NCI-H1436 treated with DMSO at 0.1 percent for 48 hours (cell line): ENCODE measurements around the gene POLE2.
A peak's percentile ranks its signal among the peaks of the same experiment; 100 is the strongest.
"Not testable (repeated sequence)": the region's sequence is repeated elsewhere in the genome, so short reads cannot be mapped to it uniquely, and the experiment has no call there.

Experiments used
- DNase-seq: peaks from one replicate; lab custom pipeline; 2025; lab: John Stamatoyannopoulos, UW

The POLE2 gene

DNA sequence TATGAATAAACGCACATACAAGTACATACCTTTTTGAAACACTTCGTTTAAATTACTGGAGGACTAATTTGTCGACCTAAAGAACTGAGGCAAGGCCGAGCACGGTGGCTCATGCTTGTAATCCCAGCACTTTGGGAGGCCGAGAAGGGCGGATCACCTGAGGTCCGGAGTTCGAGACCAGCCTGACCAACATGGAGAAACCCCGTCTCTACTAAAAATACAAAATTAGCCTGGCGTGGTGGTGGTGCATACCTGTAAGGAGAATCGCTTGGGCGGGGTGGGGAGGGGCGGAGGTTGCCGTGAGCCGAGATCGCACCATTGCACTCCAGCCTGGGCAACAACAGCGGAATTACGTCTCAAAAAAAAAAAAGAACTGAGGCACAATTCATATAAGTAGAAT is 68.7 kb downstream of the POLE2 start:
- DNase-seq: not testable (repeated sequence)

DNA sequence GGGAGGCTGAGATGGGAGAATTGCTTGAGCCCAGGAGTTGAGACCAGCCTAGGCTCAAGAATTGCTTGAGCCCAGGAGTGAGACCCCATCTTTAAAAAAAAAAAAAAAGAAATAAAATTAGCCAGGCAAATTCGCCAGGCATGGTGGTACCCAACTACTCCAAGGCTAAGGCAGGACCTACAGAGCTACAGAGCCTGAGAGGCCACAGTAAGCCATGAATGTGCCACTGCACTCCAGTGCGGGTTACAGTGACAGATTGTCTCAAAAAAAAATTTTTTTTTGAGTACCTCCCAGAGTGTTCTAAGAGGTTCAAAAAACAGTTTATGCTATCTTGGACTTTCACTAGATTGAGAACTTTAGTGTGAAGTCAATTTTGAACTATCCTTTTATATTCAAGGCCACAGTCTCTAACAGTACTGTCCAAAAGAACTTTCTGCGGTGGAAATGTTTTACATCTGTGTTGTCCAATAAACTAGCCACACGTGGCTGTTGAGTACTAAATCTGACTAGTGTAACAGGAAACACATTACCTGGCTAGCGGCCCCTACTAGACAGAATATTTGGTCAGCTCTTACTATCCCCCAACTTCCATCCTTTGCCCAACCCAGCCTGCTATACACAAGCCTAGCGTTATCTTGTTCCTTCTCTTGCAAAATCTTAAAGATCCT is 70.0 kb downstream of the POLE2 start:
- no peak for DNase-seq

DNA sequence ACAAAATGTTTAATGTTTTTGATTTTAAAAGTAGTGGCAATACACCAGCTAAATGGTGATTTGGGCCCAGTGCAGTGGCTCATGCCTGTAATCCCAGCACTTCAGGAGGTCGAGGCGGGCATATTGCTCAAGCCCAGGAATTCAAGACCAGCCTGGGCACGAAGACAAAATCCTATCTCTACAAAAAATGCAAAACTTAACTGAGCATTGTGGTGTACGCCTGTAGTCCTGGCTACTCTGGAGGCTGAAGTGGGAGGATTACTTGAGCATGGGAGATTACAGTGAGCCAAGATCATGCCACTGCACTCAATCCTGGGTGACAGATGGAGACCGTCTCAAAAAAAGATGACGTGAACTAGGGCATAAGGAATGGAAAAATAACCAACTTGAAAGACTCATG is 72.2 kb downstream of the POLE2 start:
- no peak for DNase-seq

DNA sequence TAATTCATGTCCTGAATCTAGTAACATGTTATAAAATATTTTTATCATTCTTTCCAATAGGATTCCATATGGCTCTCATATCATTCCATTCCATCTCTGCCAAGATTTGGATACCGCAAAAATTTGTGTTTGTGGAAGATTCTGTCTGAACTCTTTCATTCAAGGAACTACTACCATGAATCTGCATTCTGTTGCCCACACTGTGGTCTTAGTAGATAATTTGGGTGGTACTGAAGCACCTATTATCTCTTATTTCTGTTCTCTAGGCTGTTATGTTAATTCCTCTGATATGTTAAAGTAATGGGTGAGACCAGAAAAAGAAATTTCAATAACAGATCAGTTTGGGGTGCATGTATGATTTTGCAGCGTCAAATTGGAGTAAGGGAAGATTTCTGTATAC is 73.8 kb downstream of the POLE2 start:
- DNase-seq: no peak

DNA sequence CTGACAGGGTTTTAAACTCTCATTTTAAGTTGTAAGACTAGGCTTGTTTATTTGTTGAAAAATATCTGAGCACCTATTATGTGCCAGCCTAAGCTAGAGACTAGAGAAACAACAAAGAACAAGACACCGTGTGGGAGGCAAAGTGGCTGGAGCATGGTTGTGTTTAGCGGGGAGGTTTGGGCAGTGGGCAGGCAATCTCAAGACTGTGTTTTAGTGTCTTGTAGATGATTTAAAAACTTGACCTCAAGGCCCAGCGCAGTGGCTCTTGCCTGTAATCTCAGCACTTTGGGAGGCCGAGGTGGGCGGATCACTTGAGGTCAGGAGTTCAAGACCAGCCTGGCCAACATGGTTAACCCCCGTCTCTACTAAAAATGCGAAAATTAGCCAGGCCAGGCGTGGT is 75.3 kb downstream of the POLE2 start:
- DNase-seq: no peak

DNA sequence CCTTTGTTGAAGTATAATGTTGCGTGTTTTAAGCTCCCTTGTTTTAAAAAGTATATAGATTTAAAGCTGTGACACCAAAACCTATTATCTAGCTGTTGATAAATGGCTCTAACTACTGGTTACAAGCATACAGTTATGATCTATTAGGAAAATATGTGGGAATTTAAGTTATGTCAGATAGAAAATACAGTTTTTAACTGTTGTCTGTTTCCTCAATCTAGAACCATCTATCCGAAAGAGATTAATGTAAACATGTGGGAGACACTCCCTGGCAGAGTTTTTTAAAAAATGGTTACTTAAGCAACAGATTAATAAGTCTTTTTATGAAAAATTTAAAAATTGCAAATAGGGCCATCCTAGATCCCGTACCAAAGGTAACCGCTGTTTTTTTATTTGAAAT is 75.8 kb downstream of the POLE2 start:
- no peak for DNase-seq

DNA sequence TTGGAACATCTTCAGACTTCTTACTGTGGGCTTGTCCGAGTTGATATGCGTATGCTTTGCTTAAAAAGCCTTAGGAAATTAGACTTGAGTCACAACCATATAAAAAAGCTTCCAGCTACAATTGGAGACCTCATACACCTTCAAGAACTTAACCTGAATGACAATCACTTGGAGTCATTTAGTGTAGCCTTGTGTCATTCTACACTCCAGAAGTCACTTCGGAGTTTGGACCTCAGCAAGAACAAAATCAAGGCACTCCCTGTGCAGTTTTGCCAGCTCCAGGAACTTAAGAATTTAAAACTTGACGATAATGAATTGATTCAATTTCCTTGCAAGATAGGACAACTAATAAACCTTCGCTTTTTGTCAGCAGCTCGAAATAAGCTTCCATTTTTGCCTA is 80.4 kb downstream of the POLE2 start:
- no peak for DNase-seq

DNA sequence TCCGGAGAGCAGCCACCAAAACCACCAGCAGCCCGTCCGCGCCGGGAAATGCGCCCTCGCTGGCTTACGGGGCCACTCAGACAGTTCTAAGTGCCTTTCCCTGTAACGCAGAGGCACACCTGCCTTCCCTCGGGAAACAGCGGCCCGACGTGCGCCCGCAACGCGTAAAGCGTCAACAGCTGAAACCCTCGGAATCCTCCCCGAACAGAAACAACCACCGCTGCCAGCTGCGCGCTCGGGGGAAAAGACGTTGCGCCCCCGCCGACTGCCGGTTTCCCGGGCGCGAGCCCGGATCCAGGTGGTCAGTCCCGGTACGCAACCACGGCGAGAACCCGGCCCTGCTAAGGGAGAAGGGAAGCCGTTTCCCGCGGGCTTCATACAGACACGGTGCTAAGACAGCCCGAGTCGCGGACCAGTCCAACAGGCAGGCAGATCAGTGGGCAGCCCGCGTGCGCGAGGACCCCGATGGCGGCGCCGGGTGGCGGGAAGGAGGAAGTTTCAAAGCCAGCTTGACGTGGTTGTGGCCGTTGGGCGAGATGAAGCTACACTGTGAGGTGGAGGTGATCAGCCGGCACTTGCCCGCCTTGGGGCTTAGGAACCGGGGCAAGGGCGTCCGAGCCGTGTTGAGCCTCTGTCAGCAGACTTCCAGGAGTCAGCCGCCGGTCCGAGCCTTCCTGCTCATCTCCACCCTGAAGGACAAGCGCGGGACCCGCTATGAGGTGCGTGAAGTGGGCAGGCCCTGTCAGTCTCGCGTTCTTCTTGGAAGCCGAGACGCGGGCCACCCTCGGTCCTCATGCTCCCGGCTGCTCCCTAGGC is 89.3 kb downstream of the POLE2 start, which contains the start of gene LRR1:
Gene LRR1, plus strand, starts transcription at position 456 of the 816 bp plus-strand sequence. Its CDS starts 81 bp downstream, at position 537.
- DNase-seq: peak; percentile 45

DNA sequence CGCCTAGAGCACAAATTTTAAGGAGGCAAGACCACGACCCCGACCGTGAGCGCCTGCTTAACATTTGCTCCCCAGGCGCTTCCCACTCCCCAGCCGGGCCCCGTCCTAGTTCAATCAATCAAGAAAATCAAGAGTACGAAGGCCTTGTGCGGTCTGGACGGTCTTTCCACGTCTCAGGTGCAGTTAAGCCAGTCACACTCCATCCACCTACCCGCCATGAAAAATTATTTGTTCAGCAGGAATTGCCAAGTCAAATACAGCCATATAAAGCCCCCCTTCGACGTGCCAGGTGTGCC is 89.9 kb downstream of the POLE2 start:
- DNase-seq: no peak

DNA sequence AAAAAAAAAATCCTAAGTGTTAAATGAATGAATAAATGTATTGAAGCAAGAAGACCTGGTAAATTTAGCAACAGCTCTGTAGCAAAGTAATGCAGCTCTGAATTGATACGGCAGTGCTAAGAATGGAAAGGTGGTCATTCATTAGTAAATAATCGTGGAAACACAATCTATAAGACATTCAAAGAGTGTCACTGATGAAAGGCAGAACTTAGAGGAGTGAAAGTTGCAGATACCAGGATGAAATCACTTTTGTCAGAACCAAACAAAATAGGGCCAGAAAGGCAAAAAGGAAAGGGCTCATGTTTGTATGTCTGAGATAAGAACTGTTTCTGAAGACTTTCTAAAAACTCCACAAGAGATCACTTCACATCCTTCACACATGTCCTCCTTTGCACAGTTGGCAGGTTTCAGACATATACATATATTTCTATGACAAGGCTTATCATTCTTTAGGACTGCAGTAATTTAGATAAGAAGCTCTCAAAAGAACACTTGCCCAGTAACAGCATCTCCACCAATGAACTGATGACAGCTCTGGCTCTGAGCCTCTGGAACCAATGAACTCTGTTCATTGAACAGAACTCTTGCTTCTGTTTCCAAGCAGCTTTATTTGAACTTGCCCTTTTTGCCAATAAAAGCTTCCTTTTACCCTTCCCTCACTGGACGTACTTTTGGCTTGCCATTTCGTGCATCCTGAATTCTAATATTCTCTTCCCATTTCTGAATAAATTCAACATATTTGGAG is 93.5 kb downstream of the POLE2 start:
- DNase-seq: no peak
